H1 (cell line): ENCODE measurements around the gene ASTN2. TPM values are rescaled to one million over a fixed set of nuclear protein-coding genes. Genes with fewer than 3 reads are reported as not detected.

Source experiments
- CHD7 ChIP-seq: fragments of 300-600 bp; sonication (generic); IDR thresholded peaks from 2 replicates; pipeline ENCODE4 v1.7.1; 2012; ENCODE audit warnings: low read length, moderate library complexity, mild to moderate bottlenecking, inconsistent platforms; ENCODE audit not compliant: insufficient replicate concordance
- polyA plus RNA-seq, 7 experiments: library from polyadenylated mRNA; depleted of rRNA in 3 of 7; stranded (reverse) in 5 of 7; unstranded in 2 of 7; fragments of >200 nt in 5 of 7; fragments of 200-250 nt in 2 of 7; gene quantifications; 1 replicate in 5 of 7; 2 replicates in 1 of 7; 4 replicates in 1 of 7; pipeline versions ENCODE4 v1.2.1 to v1.2.3, GENCODE V29; 2011 to 2013; ENCODE audit warnings: missing spikeins in 2 of 7, mixed read lengths in 2 of 7
- total RNA-seq: library from RNA; stranded (reverse); fragmentation: NEBNext Ultra II Directional; extraction: Animal tissue kit (Norgen Biotek cat#: 25700); gene quantifications from 2 replicates; pipeline ENCODE4 v1.2.1, GENCODE V29; 2021

Gene ASTN2
- total and polyA plus RNA-seq, 2 of the 8 experiments (the other 6 are each of a cell fraction or from before 2014, with no cell fraction given): 8.2 to 13.7 TPM

- TF ChIP-seq CHD7: no peak
Observed at GRCh38 chr9:116777116-116777515, 637.7 kb downstream of the ASTN2 start (continued).
